ENCODE data around the gene MRPS21.

Gene MRPS21

GRCh38 chr1:150293433-150294253 is at the start of gene MRPS21:
MRPS21 (plus strand) TSS chr1:150293861; CDS start chr1:150294367, 506 bp downstream.
- peak; percentile 62 to 67 for DNase-seq (ENCODE audit: low read depth in 1 of 2, low spot score in 1 of 2)

GRCh38 chr1:150249936-150250335 is 43.7 kb upstream of the MRPS21 start:
- no peak for DNase-seq (ENCODE audit: low read depth in 1 of 2, low spot score in 1 of 2)

DNA sequence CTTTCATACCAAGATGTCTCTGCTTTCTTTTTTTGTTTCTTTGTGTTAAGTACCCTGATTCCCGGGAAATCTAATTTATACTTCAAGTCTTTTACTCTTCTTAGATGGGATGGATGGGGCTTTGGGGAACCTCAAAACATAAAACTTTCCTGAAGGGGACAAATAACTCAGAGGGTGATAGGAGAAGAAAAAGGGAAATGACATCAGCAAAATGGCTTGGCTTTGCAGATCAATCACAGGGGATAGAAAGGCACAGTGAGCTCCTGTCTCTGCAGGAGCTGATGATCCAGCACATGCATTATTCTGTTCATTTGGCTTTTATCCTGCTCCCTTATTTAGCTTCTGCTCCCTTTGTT is 37.5 kb upstream of the MRPS21 start:
- DNase-seq (ENCODE audit: low read depth in 1 of 2, low spot score in 1 of 2) = no peak

DNA sequence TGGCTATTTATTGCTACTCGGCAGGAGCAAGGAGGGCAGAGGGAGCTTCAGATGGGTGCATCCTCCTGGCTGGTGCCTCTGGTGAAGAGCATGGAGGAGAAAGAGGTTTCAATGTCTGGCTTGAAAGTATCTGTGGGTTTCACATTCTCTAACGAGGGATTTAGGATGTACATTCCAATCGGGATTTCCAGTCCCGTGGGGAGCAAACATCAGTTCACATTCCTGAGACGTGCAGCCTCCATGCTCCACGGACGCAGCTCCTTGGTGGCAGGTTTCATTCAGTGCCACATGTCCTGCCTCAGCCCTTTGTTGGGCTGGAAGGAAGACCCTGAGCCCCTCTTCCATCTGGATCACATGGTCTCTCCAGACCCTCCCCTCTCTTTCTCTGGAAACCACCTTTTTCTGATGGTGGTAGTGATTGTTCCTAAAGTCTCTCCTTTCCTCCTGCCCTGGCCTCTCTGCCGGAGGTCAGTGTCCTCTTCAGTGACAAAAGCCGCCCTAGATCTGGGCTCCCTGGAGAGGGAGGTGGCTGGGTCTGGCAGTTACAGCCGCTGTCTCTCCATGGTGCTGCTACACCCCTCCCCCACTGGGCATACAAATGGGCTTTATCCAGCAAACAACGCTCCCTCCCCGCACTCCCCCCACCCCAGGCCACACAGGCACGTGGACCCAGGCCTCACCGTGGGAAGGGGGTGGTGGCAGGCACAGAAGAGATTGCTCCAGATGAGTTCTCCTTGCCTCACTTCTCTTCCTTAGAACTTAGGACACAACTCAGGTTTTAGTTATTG is 36.9 kb upstream of the MRPS21 start:
- no peak for DNase-seq (ENCODE audit: low read depth in 1 of 2, low spot score in 1 of 2)

DNA sequence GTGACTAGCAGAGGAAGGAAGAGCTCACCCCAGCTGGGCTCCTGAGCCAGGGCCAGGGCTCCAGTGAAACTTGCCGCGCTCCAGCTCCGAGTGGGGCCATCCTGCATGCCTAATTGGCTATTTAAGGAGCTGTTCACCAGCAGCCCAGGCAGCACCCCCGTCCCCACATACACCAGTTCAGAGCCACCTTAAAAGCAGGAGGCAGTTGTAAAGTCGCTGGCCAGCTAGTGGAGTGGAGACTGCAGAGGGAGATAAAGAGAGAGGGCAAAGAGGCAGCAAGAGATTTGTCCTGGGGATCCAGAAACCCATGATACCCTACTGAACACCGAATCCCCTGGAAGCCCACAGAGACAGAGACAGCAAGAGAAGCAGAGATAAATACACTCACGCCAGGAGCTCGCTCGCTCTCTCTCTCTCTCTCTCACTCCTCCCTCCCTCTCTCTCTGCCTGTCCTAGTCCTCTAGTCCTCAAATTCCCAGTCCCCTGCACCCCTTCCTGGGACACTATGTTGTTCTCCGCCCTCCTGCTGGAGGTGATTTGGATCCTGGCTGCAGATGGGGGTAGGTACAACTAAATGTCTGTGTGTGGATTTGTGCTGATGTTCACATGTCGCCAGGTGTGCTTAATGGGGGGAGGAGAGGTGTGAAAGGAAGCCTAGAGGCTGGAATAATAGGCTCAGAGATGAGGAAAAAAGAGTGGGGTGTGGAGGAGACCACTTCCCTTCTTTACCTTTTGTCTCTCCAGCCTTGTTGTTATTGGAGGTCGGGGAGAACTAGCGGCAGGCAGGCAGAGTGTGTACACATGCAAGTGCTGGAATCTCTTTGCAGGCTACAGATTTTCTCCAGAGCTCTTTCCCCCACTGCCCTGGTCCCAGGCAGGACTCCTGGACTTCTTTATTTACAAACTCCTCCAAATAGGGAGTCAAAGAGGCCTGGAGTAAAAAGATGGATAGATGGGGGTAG is 35.8 kb upstream of the MRPS21 start, which contains the start of gene CA14:
Gene CA14 (plus strand): TSS at position 151 of the 962 bp plus-strand sequence. CDS start 355 bp downstream, at position 506.
- DNase-seq (ENCODE audit: low read depth in 1 of 2, low spot score in 1 of 2) = no peak

GRCh38 chr1:150259217-150259616 is 34.4 kb upstream of the MRPS21 start:
- no peak for DNase-seq (ENCODE audit: low read depth in 1 of 2, low spot score in 1 of 2)

GRCh38 chr1:150259758-150260669 is 33.6 kb upstream of the MRPS21 start:
- DNase-seq (ENCODE audit: low read depth in 1 of 2, low spot score in 1 of 2) = no peak

- no peak for DNase-seq (ENCODE audit: low read depth in 1 of 2, low spot score in 1 of 2)
Observed at GRCh38 chr1:150261367-150261766, 32.3 kb upstream of the MRPS21 start.

DNA sequence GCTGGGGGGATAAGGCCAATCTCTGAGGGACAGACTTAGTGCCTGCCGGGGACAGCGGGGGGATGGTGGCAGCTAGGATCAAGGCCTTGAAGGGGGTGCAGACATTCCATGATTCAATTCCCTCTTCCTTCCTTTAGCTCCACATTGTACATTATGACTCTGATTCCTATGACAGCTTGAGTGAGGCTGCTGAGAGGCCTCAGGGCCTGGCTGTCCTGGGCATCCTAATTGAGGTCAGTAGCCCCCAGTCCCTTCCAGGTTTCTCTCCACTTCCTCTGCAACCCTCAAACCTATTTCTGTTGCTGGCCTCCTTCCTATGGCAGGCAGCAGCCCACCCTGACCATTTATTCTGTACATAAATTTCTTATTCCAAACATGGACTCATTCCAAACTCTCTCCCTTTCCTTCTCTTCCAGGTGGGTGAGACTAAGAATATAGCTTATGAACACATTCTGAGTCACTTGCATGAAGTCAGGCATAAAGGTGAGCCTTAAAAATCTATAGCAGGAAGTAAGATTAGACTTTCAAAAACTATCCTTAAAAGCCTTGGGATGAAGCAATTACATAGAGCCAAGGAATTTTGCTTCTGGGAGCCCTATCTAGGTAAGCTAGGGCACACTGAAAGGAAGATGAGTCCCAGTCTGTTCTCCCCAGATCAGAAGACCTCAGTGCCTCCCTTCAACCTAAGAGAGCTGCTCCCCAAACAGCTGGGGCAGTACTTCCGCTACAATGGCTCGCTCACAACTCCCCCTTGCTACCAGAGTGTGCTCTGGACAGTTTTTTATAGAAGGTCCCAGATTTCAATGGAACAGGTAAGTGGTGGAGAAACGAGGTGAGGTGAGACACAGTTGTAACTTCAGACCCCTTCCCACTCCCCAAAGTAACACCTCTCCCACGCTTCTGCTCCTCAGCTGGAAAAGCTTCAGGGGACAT is 31.0 kb upstream of the MRPS21 start:
- no peak for DNase-seq (ENCODE audit: low read depth in 1 of 2, low spot score in 1 of 2)

DNA sequence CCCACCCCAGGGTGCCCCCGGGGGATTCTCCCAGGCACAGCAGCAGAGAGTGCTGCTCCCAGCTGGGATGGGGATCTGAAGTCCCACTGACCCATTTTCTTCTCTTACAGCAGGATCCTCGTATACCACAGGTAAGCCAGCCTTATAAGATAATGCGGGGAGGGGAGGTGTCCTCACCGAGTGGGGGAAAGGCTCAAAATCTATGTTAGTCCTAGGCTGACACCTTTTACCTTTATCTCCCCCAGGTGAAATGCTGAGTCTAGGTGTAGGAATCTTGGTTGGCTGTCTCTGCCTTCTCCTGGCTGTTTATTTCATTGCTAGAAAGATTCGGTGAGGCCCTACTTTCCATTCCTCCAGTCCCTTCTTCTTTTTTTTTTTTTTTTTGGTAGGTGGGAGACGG is 30.1 kb upstream of the MRPS21 start:
- DNase-seq (ENCODE audit: low read depth in 1 of 2, low spot score in 1 of 2) = no peak

DNA sequence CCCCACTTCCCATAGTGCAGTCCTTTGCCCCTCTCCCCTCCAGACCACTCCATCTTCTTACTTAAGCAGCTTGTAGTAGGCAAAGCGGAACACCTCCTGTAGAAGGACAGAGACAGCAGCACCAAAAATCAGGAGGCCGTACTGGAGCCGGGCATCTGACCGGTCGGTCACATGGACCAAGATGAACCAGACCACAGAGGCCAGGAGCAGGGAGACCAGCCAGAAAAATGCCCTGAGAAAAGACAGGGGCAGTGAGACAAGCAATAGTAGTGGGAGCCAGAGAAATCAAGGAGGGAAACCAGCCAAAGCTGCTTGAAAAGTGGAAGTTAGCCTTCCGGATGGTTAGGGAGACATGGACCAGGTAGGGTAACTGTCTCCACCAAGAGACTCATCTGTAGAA is 25.8 kb upstream of the MRPS21 start:
- DNase-seq (ENCODE audit: low read depth in 1 of 2, low spot score in 1 of 2) = no peak

GRCh38 chr1:150268340-150268704 is 25.3 kb upstream of the MRPS21 start:
- DNase-seq (ENCODE audit: low read depth in 1 of 2, low spot score in 1 of 2) = peak in 1 of 2 donors; percentile 9

GRCh38 chr1:150268705-150269403 is 24.8 kb upstream of the MRPS21 start, which contains the start of gene APH1A:
APH1A (minus strand) TSS chr1:150269016; CDS start chr1:150268810, 206 bp downstream.
- DNase-seq (ENCODE audit: low read depth in 1 of 2, low spot score in 1 of 2) = peak; percentile 79 to 84

DNA sequence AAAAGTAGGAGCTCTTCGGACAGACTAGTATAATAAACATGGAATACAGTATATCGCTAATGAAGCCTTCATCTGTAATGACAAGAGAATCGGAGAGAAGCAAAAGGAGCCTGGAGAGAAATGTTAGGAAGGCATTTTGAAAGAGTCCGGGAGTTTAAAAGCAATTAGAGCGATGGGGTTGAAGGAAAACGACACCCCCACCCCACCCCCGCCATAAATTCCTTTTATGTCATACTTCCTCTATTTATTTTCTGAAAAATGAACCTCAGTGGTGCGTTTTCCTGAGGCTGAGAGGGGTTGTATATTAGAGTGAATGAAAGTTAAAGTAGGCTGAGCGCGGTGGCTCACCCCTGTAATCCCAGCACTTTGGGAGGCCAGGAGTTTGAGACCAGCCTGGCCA is 24.2 kb upstream of the MRPS21 start:
- DNase-seq (ENCODE audit: low read depth in 1 of 2, low spot score in 1 of 2) = no peak

- no peak for DNase-seq (ENCODE audit: low read depth in 1 of 2, low spot score in 1 of 2)
Observed at GRCh38 chr1:150271291-150271959, 22.2 kb upstream of the MRPS21 start.

- no peak for DNase-seq (ENCODE audit: low read depth in 1 of 2, low spot score in 1 of 2)
Observed at GRCh38 chr1:150273311-150273710, 20.4 kb upstream of the MRPS21 start.

GRCh38 chr1:150280138-150280707 is 13.4 kb upstream of the MRPS21 start:
- no peak for DNase-seq (ENCODE audit: low read depth in 1 of 2, low spot score in 1 of 2)
